Lower leg skin (tissue), 4 donors: Measurements from ENCODE around the gene NUDT2. TPM values are rescaled to one million over a fixed set of nuclear protein-coding genes. Genes with fewer than 3 reads are reported as not detected.

Source experiments
- DNase-seq, 2 donors: peaks; one replicate each; pipeline ENCODE4 v3.0.0-alpha.2; 2019; ENCODE audit warnings: low spot score in 2 of 2
- H3K4me3 ChIP-seq: fragments of 200-600 bp; sonication (generic); 2 replicates; pipeline ENCODE4 v1.5.1; 2017; ENCODE audit warnings: mild to moderate bottlenecking, low read depth; ENCODE audit not compliant: poor library complexity, severe bottlenecking
- CTCF ChIP-seq, 3 donors: fragments of 450-650 bp; IDR thresholded peaks; one replicate each; pipeline ENCODE4 v1.5.1; 2016; ENCODE audit warnings: antibody characterized with exemption in 3 of 3, mild to moderate bottlenecking in 3 of 3, moderate library complexity in 2 of 3
- POLR2A ChIP-seq, 2 donors: fragments of 450-650 bp; IDR thresholded peaks; one replicate each; pipeline ENCODE4 v1.6.1; 2016 to 2017; ENCODE audit warnings: antibody characterized with exemption in 2 of 2, mild to moderate bottlenecking in 1 of 2, moderate library complexity in 1 of 2
- WGBS, 2 donors: methylation state at CpG; one replicate each; pipeline ENCODE4 v1.1.5; 2018; 5-methylcytosine and 5-hydroxymethylcytosine counted together
- intact Hi-C: fragments of 100-400 bp; cut with DNase I; formaldehyde crosslinking; loops from one replicate; pipeline ENCODE4 v1.15.0; 2023; ENCODE audit warnings: low total_unique reads
- total RNA-seq, 4 donors: library from RNA; depleted of rRNA; stranded (reverse); fragments of >200 nt; gene quantifications; one replicate each; pipeline ENCODE4 v1.1.0, GENCODE V29; 2016

NUDT2 gene
- total RNA-seq, 4 donors from 2014 or later, result 15.1 to 27.1 (median 20.2) TPM

- WGBS, 2 donors, result 85 to 87% methylated on average over 4 of the region's 4 CpGs
These were observed 54.5 kb downstream of the NUDT2 start for GRCh38 chr9:34383904-34384303.

GRCh38 chr9:34384368-34385165 is 55.2 kb downstream of the NUDT2 start:
- 74 to 81% methylated on average over 7 of the region's 7 CpGs for WGBS, 2 donors
- TF ChIP-seq POLR2A (IDR thresholded peaks at IDR 0.05), result no peak
- no peak for TF ChIP-seq CTCF (IDR thresholded peaks at IDR 0.05)
- no peak for DNase-seq
- no peak overlapping the region for H3K4me3 ChIP-seq
- intact Hi-C loops, result no loop called here

More at GRCh38 chr9:34383904-34384303, 54.5 kb downstream of the NUDT2 start:
- TF ChIP-seq CTCF (IDR thresholded peaks at IDR 0.05) (no peak), POLR2A (IDR thresholded peaks at IDR 0.05) (no peak)
- DNase-seq, result peak in 1 of 2 donors; percentile 53
- intact Hi-C loops, result no loop called here
- no peak overlapping the region for H3K4me3 ChIP-seq

GRCh38 chr9:34385561-34386230 is 56.3 kb downstream of the NUDT2 start:
- intact Hi-C loops, result no loop called here
- H3K4me3 ChIP-seq, result no peak overlapping the region
- 88 to 99% methylated on average over 6 of the region's 6 CpGs for WGBS, 2 donors
- TF ChIP-seq POLR2A (IDR thresholded peaks at IDR 0.05), result no peak
- no peak for TF ChIP-seq CTCF (IDR thresholded peaks at IDR 0.05)
- peak in 1 of 2 donors; percentile 60 for DNase-seq

- intact Hi-C loops, result no loop called here
- WGBS, 2 donors, result 85 to 92% methylated on average over 3 of the region's 3 CpGs
- H3K4me3 ChIP-seq, result no peak overlapping the region
- no peak for TF ChIP-seq CTCF (IDR thresholded peaks at IDR 0.05)
- peak in 1 of 2 donors; percentile 73 for DNase-seq
These were observed 57.3 kb downstream of the NUDT2 start for GRCh38 chr9:34386656-34387055.

- whole genome bisulfite sequencing, 2 donors, result 85 to 86% methylated on average over 4 of the region's 4 CpGs
These were observed 57.9 kb downstream of the NUDT2 start for GRCh38 chr9:34387239-34387638.

More at GRCh38 chr9:34387239-34387638, 57.9 kb downstream of the NUDT2 start:
- DNase-seq, result peak in 1 of 2 donors; percentile 39
- H3K4me3 ChIP-seq, result no peak overlapping the region
- intact Hi-C loops, result no loop called here
- TF ChIP-seq POLR2A (IDR thresholded peaks at IDR 0.05), result no peak
- TF ChIP-seq CTCF (IDR thresholded peaks at IDR 0.05), result no peak
